Measurements from ENCODE around the gene KRTAP5-3. TPM values are rescaled to one million over a fixed set of nuclear protein-coding genes. Genes with fewer than 3 reads are reported as not detected.

The KRTAP5-3 gene
- total RNA-seq, 1 experiment from 2014 or later = not detected

GRCh38 chr11:1632053-1632714 lies 23.9 kb upstream of the KRTAP5-3 start:
- TF ChIP-seq CTCF (conservative IDR thresholded peaks at IDR 0.05) = no peak
- no peak for DNase-seq
- no peak overlapping the region for H3K4me2 ChIP-seq (ENCODE audit: insufficient read depth, insufficient read length, low read length)
- no peak overlapping the region for H3K56ac ChIP-seq (ENCODE audit: insufficient read length, low read depth, low read length)
- no peaks in the 10 kb centered on the region for H4K20me1 ChIP-seq (ENCODE audit: control insufficient read depth, insufficient read depth, insufficient read length)
- Mint-ChIP-seq H3K27ac (no peak overlapping the region; a peak in 1 of 7 replicates), H3K27me3 (ENCODE audit: low read depth) (peaks cover 62% of the 10 kb centered on the region), H3K36me3 (ENCODE audit: insufficient read depth in 1 of 3, low read depth in 3 of 3) (no peaks in the 10 kb centered on the region), H3K4me3 (no peak overlapping the region), H3K9me3 (no peaks in the 10 kb centered on the region), H3K4me1 (peaks cover 6 to 7% of the 10 kb centered on the region in 2 experiments)
- H3K27me3 ChIP-seq (ENCODE audit: insufficient read depth, low read length) = no peaks in the 10 kb centered on the region; the same call in 1 of the 2 replicates
- no peak overlapping the region for H4K91ac ChIP-seq (ENCODE audit: insufficient read length, low read depth, low read length)
- H3T11ph ChIP-seq (ENCODE audit: low read length) = no peak overlapping the region
- H3K23ac ChIP-seq (ENCODE audit: insufficient read length, low read depth, low read length) = no peak overlapping the region
- H4K8ac ChIP-seq (replicated peaks; ENCODE audit: insufficient read length, low read depth, low read length) = no peak overlapping the region
- no peak overlapping the region for H2BK20ac ChIP-seq (ENCODE audit: low read depth, low read length, poor library complexity, severe bottlenecking)
- H2BK15ac ChIP-seq (ENCODE audit: low read depth, low read length) = no peak overlapping the region
- H3K14ac ChIP-seq (ENCODE audit: insufficient read depth, low read length) = no peak overlapping the region; the same call in 1 of the 2 replicates
- no peak overlapping the region for H2AFZ ChIP-seq (ENCODE audit: low read length)
- H2BK12ac ChIP-seq (ENCODE audit: insufficient read length, low read depth, low read length) = no peak overlapping the region
- no peaks in the 10 kb centered on the region for H3K79me1 ChIP-seq (ENCODE audit: insufficient read depth, low read depth, low read length, poor library complexity, severe bottlenecking)
- WGBS (ENCODE audit: extremely low coverage, insufficient read length, low lambda C conversion rate) = no CpG with 5 or more reads among the region's 11 CpGs
- no peak overlapping the region for H3K27ac ChIP-seq (ENCODE audit: insufficient read length, low read depth, low read length)
- no peak overlapping the region for H3K18ac ChIP-seq (ENCODE audit: insufficient read length, low read depth, low read length)
- H3K9ac ChIP-seq (ENCODE audit: extremely low read depth, insufficient read length, low read length) = no peak overlapping the region
- H4K5ac ChIP-seq (ENCODE audit: insufficient read length, low read depth, low read length) = no peak overlapping the region
- no peaks in the 10 kb centered on the region for H3K23me2 ChIP-seq (ENCODE audit: insufficient read length, low read depth, low read length, poor library complexity, severe bottlenecking)
- H2BK120ac ChIP-seq (ENCODE audit: low read depth, low read length, poor library complexity, severe bottlenecking) = no peak overlapping the region
- H3K4me1 ChIP-seq (ENCODE audit: insufficient read depth, low read length) = no peaks in the 10 kb centered on the region; the same call in 1 of the 2 replicates
- no peak overlapping the region for H3K4ac ChIP-seq (ENCODE audit: low read depth, low read length)
- H2BK5ac ChIP-seq (ENCODE audit: insufficient read length, low read length) = no peak overlapping the region
- no peaks in the 10 kb centered on the region for H3K9me3 ChIP-seq (ENCODE audit: control insufficient read depth, low read depth, low read length)
- H2AK5ac ChIP-seq (ENCODE audit: insufficient read length, low read length) = no peak overlapping the region
- H3K79me2 ChIP-seq (ENCODE audit: insufficient read depth, low read length) = no peaks in the 10 kb centered on the region
